HEK293 (cell line): ENCODE measurements around the gene CEP104.

Source experiments
- CTCF ChIA-PET: fragments of 350-600 bp; formaldehyde crosslinking; extraction: SDS; loops from one replicate; lab custom pipeline; 2021; ENCODE audit warnings: antibody characterized with exemption; lab: Yijun Ruan, JAX
- POLR2A ChIA-PET: fragments of 300-600 bp; formaldehyde crosslinking; extraction: SDS; loops from one replicate; lab custom pipeline; 2020; ENCODE audit warnings: antibody characterized with exemption, inconsistent platforms; lab: Yijun Ruan, JAX
- H3K27ac ChIP-seq: fragments of 200-500 bp; sonication (Bioruptor generic); 2 replicates; pipeline ENCODE4 v1.5.1; 2014; ENCODE audit warnings: low read depth, low read length, control low read depth, inconsistent platforms; ENCODE audit errors: extremely low read depth
- H3K36me3 ChIP-seq, 2 experiments: fragments of 200-500 bp in 1 of 2; sonication (Bioruptor generic) in 1 of 2; 1 replicate in 1 of 2; 2 replicates in 1 of 2; pipeline ENCODE4 v1.5.1; 2014 to 2017; ENCODE audit warnings: inconsistent platforms in 2 of 2, low read length in 2 of 2; ENCODE audit not compliant: control insufficient read depth in 2 of 2, insufficient read depth in 1 of 2
- H3K4me1 ChIP-seq: fragments of 200-500 bp; sonication (Bioruptor generic); 2 replicates; pipeline ENCODE4 v1.5.1; 2014; ENCODE audit warnings: mild to moderate bottlenecking, low read length, inconsistent platforms; ENCODE audit not compliant: control insufficient read depth, insufficient read depth
- H3K4me3 ChIP-seq: 2 replicates; pipeline ENCODE4 v1.5.1; 2011; ENCODE audit warnings: low read depth, mild to moderate bottlenecking, control low read depth, low read length, moderate library complexity
- H3K9me3 ChIP-seq: fragments of 200-500 bp; sonication (Bioruptor generic); 2 replicates; pipeline ENCODE4 v1.5.1; 2014; ENCODE audit warnings: low read depth, low read length, inconsistent platforms; ENCODE audit not compliant: control insufficient read depth, insufficient read depth
- EGR2 ChIP-seq: fragments of 450-650 bp; formaldehyde crosslinking; IDR thresholded peaks from 2 replicates; pipeline ENCODE4 v1.5.1; 2016; ENCODE audit warnings: low read depth, missing biosample characterization, missing genetic modification characterization
- GLIS1 ChIP-seq: fragments of 450-650 bp; formaldehyde crosslinking; IDR thresholded peaks from 2 replicates; pipeline ENCODE4 v1.5.1; 2016; ENCODE audit warnings: missing biosample characterization, missing genetic modification characterization
- KLF16 ChIP-seq: fragments of 450-650 bp; formaldehyde crosslinking; IDR thresholded peaks from 2 replicates; pipeline ENCODE4 v1.5.1; 2017; ENCODE audit warnings: missing biosample characterization, missing genetic modification characterization
- KLF9 ChIP-seq: fragments of 450-650 bp; formaldehyde crosslinking; IDR thresholded peaks from 2 replicates; pipeline ENCODE4 v1.5.1; 2016; ENCODE audit warnings: missing biosample characterization, missing genetic modification characterization, low read depth
- SP2 ChIP-seq: fragments of 450-650 bp; formaldehyde crosslinking; IDR thresholded peaks from 2 replicates; pipeline ENCODE4 v1.5.1; 2016; ENCODE audit warnings: missing biosample characterization, missing genetic modification characterization
- SP3 ChIP-seq: fragments of 450-650 bp; formaldehyde crosslinking; IDR thresholded peaks from 2 replicates; pipeline ENCODE4 v1.5.1; 2016; ENCODE audit warnings: missing biosample characterization, missing genetic modification characterization
- ZBTB10 ChIP-seq: fragments of 450-650 bp; formaldehyde crosslinking; IDR thresholded peaks from 2 replicates; pipeline ENCODE4 v1.5.1; 2016; ENCODE audit warnings: missing biosample characterization, missing genetic modification characterization
- ZBTB48 ChIP-seq: fragments of 450-650 bp; formaldehyde crosslinking; IDR thresholded peaks from 2 replicates; pipeline ENCODE4 v1.5.1; 2016; ENCODE audit warnings: missing biosample characterization, missing genetic modification characterization
- ZBTB7A ChIP-seq: fragments of 450-650 bp; formaldehyde crosslinking; IDR thresholded peaks from 2 replicates; pipeline ENCODE4 v1.5.1; 2016; ENCODE audit warnings: low read depth, missing biosample characterization, missing genetic modification characterization
- ZFHX2 ChIP-seq: fragments of 450-650 bp; formaldehyde crosslinking; conservative IDR thresholded peaks from 2 replicates; pipeline ENCODE4 v1.5.1; 2016; ENCODE audit warnings: missing biosample characterization, missing genetic modification characterization
- ZFP69B ChIP-seq: fragments of 450-650 bp; formaldehyde crosslinking; IDR thresholded peaks from 2 replicates; pipeline ENCODE4 v1.5.1; 2016; ENCODE audit warnings: missing biosample characterization, missing genetic modification characterization
- ZNF10 ChIP-seq: fragments of 450-650 bp; formaldehyde crosslinking; IDR thresholded peaks from 2 replicates; pipeline ENCODE4 v1.5.1; 2017; ENCODE audit warnings: missing biosample characterization, missing genetic modification characterization
- ZNF174 ChIP-seq: fragments of 450-650 bp; formaldehyde crosslinking; IDR thresholded peaks from 2 replicates; pipeline ENCODE4 v1.5.0; 2017; ENCODE audit warnings: missing biosample characterization, mild to moderate bottlenecking, missing genetic modification characterization
- ZNF19 ChIP-seq: fragments of 450-650 bp; formaldehyde crosslinking; IDR thresholded peaks from 2 replicates; pipeline ENCODE4; 2016; ENCODE audit warnings: missing biosample characterization, missing genetic modification characterization, low read depth
- ZNF223 ChIP-seq: fragments of 450-650 bp; formaldehyde crosslinking; IDR thresholded peaks from 2 replicates; pipeline ENCODE4 v1.5.1; 2016; ENCODE audit warnings: missing biosample characterization, missing genetic modification characterization
- ZNF274 ChIP-seq, 2 experiments: fragments of 200-500 bp in 1 of 2; fragments of 450-650 bp in 1 of 2; sonication (Bioruptor generic) in 1 of 2; formaldehyde crosslinking in 1 of 2; IDR thresholded peaks; 2 replicates each; pipeline versions ENCODE4 v1.5.1 to v1.6.1; 2014 to 2016; ENCODE audit warnings: borderline replicate concordance in 1 of 2, inconsistent platforms in 1 of 2, low read length in 1 of 2, missing biosample characterization in 1 of 2, missing genetic modification characterization in 1 of 2
- ZNF335 ChIP-seq: fragments of 450-650 bp; formaldehyde crosslinking; conservative IDR thresholded peaks from 2 replicates; pipeline ENCODE4 v1.5.1; 2016; ENCODE audit warnings: missing biosample characterization, missing genetic modification characterization
- ZNF426 ChIP-seq: fragments of 450-650 bp; formaldehyde crosslinking; IDR thresholded peaks from 2 replicates; pipeline ENCODE4 v1.5.1; 2017; ENCODE audit warnings: missing biosample characterization, missing genetic modification characterization, mild to moderate bottlenecking, inconsistent platforms, moderate library complexity
- ZNF548 ChIP-seq: fragments of 450-650 bp; formaldehyde crosslinking; IDR thresholded peaks from 2 replicates; pipeline ENCODE4 v1.5.1; 2016; ENCODE audit warnings: missing biosample characterization, missing genetic modification characterization
- ZNF596 ChIP-seq: fragments of 450-650 bp; IDR thresholded peaks from 2 replicates; pipeline ENCODE4 v1.5.0; 2018; ENCODE audit warnings: missing biosample characterization, mild to moderate bottlenecking, missing genetic modification characterization, moderate library complexity
- TF ChIP-seq, protein P1 (sequence below): fragments of 450-650 bp; formaldehyde crosslinking; IDR thresholded peaks from 2 replicates; pipeline ENCODE4 v1.5.1; 2016; ENCODE audit warnings: missing biosample characterization, missing genetic modification characterization, low read depth
- TF ChIP-seq, protein P2 (sequence below): fragments of 450-650 bp; formaldehyde crosslinking; IDR thresholded peaks from 2 replicates; pipeline ENCODE4; 2016; ENCODE audit warnings: missing biosample characterization, missing genetic modification characterization
- TF ChIP-seq, protein P3 (sequence below): fragments of 450-650 bp; formaldehyde crosslinking; IDR thresholded peaks from 2 replicates; pipeline ENCODE4 v1.5.1; 2016; ENCODE audit warnings: missing biosample characterization, missing genetic modification characterization
- TF ChIP-seq, protein P4 (sequence below): fragments of 450-650 bp; IDR thresholded peaks from 2 replicates; pipeline ENCODE4 v1.5.1; 2018; ENCODE audit warnings: missing biosample characterization, missing genetic modification characterization

The CEP104 gene

DNA sequence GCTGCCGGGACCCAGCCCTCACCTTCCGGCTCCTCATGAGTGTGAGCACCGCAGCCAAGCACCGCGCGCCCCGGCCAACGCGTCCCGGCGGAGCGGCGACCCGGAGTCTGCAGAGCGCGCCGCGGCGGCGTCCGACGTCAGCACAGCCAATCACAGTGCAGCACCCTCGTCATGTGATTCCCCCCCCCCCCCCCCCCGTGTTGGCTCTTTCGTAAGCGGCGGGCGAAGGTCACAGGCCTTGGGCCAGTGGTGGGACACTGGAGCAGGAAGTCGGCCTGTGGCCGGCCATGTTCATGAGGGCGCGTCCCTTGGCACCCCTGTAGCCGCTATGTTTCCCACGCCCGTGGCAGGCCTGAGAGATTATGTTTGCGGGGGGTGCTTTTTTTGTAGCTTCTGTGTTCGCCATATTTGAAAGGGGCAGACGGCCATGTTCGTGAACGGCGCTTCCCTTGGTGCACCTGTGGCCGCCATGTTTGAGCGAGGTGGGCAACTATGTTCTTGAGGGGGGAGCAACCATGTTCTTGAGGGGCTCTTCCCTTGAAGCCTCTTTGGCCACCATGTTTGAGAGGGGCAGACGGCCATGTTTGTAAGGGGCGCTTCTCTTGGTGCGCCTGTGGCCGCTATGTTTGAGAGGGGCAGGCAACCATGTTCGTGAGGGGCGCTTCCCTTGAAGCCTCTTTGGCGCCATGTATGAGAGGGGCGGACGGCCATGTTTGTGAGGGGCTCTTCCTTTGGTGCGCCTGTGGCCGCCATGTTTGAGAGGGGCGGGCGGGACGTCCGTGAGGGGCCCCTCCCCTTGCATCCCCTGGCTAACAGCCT is 43.3 kb upstream of the CEP104 start, which contains the start of gene C1orf174 (continued):
- no peak for TF ChIP-seq ZNF548 (tag by site-specific recombination)
- TF ChIP-seq ZNF10, result no peak
- TF ChIP-seq, protein P1, sequence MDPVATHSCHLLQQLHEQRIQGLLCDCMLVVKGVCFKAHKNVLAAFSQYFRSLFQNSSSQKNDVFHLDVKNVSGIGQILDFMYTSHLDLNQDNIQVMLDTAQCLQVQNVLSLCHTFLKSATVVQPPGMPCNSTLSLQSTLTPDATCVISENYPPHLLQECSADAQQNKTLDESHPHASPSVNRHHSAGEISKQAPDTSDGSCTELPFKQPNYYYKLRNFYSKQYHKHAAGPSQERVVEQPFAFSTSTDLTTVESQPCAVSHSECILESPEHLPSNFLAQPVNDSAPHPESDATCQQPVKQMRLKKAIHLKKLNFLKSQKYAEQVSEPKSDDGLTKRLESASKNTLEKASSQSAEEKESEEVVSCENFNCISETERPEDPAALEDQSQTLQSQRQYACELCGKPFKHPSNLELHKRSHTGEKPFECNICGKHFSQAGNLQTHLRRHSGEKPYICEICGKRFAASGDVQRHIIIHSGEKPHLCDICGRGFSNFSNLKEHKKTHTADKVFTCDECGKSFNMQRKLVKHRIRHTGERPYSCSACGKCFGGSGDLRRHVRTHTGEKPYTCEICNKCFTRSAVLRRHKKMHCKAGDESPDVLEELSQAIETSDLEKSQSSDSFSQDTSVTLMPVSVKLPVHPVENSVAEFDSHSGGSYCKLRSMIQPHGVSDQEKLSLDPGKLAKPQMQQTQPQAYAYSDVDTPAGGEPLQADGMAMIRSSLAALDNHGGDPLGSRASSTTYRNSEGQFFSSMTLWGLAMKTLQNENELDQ (tag by site-specific recombination), result no peak
- no peak for TF ChIP-seq ZNF274 (IDR thresholded peaks at IDR 0.05; ENCODE audit: low read length)
- TF ChIP-seq ZNF274 (tag by site-specific recombination; IDR thresholded peaks at IDR 0.05; ENCODE audit: borderline replicate concordance), result no peak
- no peak for TF ChIP-seq ZNF19 (tag by site-specific recombination)
- peak; percentile 99 for TF ChIP-seq ZBTB7A (tag by site-specific recombination)
- TF ChIP-seq ZNF335 (tag by site-specific recombination), result peak; percentile 90; the same call in 1 of the 2 replicates
- no peak for TF ChIP-seq ZNF596 (tag by site-specific recombination)
- peak; percentile 88 for TF ChIP-seq GLIS1 (tag by site-specific recombination)
- TF ChIP-seq ZFP69B, result no peak; the same call in 1 of the 2 replicates
- TF ChIP-seq, protein P2, sequence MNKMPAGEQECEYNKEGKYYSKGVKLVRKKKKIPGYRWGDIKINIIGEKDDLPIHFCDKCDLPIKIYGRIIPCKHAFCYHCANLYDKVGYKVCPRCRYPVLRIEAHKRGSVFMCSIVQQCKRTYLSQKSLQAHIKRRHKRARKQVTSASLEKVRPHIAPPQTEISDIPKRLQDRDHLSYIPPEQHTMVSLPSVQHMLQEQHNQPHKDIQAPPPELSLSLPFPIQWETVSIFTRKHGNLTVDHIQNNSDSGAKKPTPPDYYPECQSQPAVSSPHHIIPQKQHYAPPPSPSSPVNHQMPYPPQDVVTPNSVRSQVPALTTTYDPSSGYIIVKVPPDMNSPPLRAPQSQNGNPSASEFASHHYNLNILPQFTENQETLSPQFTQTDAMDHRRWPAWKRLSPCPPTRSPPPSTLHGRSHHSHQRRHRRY (tag by site-specific recombination), result no peak
- no peak for TF ChIP-seq ZNF426 (tag by site-specific recombination)
- TF ChIP-seq ZNF174, result no peak
- TF ChIP-seq, all 188 proteins: peak for 45

DNA sequence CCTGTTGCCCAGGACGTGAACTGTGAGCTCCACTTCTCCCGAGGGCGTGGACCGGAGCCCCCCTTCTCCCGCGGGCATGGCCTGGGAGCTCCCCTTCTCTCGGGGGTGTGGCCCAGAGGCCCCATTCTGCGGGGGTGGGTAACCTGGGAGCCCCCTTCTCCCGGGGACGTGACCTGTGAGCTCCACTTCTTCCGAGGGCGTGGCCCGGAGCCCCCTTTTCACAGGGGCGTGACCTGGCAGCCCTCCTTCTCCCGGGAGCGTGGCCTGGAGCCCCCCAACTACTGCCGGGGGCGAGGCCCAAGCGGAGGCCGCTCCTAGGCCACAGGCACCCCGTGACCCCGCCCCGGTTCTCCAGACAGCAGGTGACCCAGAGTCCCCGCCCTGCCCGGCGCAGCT is 42.7 kb upstream of the CEP104 start:
- ChIA-PET CTCF (interaction anchor here (0.5 kb wide), 1 partner anchor 1455 kb away, joined by 4 read pairs; no protein-coding TSS in a partner anchor), POLR2A (interaction anchor here (0.6 to 2.2 kb wide), 2 partner anchors 42 to 54 kb away, joined by 4 to 12 read pairs; partner anchors contain the start of genes CEP104 and DFFB)
- no peaks in the 10 kb centered on the region for H3K4me1 ChIP-seq
- H3K9me3 ChIP-seq, result no peaks in the 10 kb centered on the region
- H3K36me3 ChIP-seq, result peaks cover 0 to 25% of the 10 kb centered on the region in 2 experiments; a peak in 1 of 3 replicates
- H3K27ac ChIP-seq, result peak overlapping the region; percentile 81; the same call in 1 of the 2 replicates
- peak overlapping the region; percentile 90 for H3K4me3 ChIP-seq
- TF ChIP-seq KLF16 (tag by site-specific recombination), result peak; percentile 51; the same call in 1 of the 2 replicates
- 0 out of 2 replicates have a peak, but pooled peaks have one; percentile 11 for TF ChIP-seq ZBTB48
- TF ChIP-seq, protein P3, sequence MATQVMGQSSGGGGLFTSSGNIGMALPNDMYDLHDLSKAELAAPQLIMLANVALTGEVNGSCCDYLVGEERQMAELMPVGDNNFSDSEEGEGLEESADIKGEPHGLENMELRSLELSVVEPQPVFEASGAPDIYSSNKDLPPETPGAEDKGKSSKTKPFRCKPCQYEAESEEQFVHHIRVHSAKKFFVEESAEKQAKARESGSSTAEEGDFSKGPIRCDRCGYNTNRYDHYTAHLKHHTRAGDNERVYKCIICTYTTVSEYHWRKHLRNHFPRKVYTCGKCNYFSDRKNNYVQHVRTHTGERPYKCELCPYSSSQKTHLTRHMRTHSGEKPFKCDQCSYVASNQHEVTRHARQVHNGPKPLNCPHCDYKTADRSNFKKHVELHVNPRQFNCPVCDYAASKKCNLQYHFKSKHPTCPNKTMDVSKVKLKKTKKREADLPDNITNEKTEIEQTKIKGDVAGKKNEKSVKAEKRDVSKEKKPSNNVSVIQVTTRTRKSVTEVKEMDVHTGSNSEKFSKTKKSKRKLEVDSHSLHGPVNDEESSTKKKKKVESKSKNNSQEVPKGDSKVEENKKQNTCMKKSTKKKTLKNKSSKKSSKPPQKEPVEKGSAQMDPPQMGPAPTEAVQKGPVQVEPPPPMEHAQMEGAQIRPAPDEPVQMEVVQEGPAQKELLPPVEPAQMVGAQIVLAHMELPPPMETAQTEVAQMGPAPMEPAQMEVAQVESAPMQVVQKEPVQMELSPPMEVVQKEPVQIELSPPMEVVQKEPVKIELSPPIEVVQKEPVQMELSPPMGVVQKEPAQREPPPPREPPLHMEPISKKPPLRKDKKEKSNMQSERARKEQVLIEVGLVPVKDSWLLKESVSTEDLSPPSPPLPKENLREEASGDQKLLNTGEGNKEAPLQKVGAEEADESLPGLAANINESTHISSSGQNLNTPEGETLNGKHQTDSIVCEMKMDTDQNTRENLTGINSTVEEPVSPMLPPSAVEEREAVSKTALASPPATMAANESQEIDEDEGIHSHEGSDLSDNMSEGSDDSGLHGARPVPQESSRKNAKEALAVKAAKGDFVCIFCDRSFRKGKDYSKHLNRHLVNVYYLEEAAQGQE (tag by site-specific recombination), result 0 out of 2 replicates have a peak, but pooled peaks have one; percentile 15
- peak; percentile 53 for TF ChIP-seq SP2
- TF ChIP-seq, protein P4, sequence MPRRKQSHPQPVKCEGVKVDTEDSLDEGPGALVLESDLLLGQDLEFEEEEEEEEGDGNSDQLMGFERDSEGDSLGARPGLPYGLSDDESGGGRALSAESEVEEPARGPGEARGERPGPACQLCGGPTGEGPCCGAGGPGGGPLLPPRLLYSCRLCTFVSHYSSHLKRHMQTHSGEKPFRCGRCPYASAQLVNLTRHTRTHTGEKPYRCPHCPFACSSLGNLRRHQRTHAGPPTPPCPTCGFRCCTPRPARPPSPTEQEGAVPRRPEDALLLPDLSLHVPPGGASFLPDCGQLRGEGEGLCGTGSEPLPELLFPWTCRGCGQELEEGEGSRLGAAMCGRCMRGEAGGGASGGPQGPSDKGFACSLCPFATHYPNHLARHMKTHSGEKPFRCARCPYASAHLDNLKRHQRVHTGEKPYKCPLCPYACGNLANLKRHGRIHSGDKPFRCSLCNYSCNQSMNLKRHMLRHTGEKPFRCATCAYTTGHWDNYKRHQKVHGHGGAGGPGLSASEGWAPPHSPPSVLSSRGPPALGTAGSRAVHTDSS (tag by site-specific recombination), result no peak
- no peak for TF ChIP-seq ZNF223 (tag by site-specific recombination)
- TF ChIP-seq KLF9 (tag by site-specific recombination), result peak; percentile 87
- no peak for TF ChIP-seq EGR2 (tag by site-specific recombination)
- peak; percentile 56 for TF ChIP-seq ZBTB10
- TF ChIP-seq SP3 (tag by site-specific recombination), result peak; percentile 61
- TF ChIP-seq ZFHX2 (tag by site-specific recombination), result peak; percentile 19; the same call in 1 of the 2 replicates
